MCF 10A (cell line): Measurements from ENCODE around the gene COX14. TPM values are rescaled to one million over a fixed set of nuclear protein-coding genes. Genes with fewer than 3 reads are reported as not detected.

ENCODE experiments used
- BruUV-seq: library from RNA; stranded (reverse); fragments of 400-500 nt; replicated peaks from 2 replicates; lab custom pipeline; 2021; lab: Mats Ljungman, UMichigan
- CTCF ChIA-PET: fragments of 300-600 bp; sonication (Branson Sonifier 250); formaldehyde crosslinking; extraction: SDS; loops from one replicate; lab custom pipeline; 2021; ENCODE audit warnings: antibody characterized with exemption, inconsistent platforms; lab: Yijun Ruan, JAX
- POLR2A ChIA-PET: fragments of 300-600, 350-650 bp; sonication (Branson Sonifier 250); formaldehyde crosslinking; extraction: SDS; loops from one replicate; lab custom pipeline; 2020; ENCODE audit warnings: antibody characterized with exemption, inconsistent platforms; lab: Yijun Ruan, JAX
- DNase-seq: peaks from one replicate; pipeline ENCODE4 v3.0.0-alpha.2; 2018; ENCODE audit not compliant: unreplicated experiment
- H3K27ac Mint-ChIP-seq: one replicate; pipeline ENCODE4 v1.8.0; 2022; ENCODE audit warnings: mild to moderate bottlenecking, low read depth, mixed read lengths; ENCODE audit not compliant: unreplicated experiment
- H3K27me3 Mint-ChIP-seq: one replicate; pipeline ENCODE4 v1.8.0; 2022; ENCODE audit warnings: mixed read lengths; ENCODE audit not compliant: insufficient read depth, unreplicated experiment
- H3K36me3 Mint-ChIP-seq: one replicate; pipeline ENCODE4 v1.8.0; 2022; ENCODE audit warnings: mild to moderate bottlenecking, moderate library complexity, mixed read lengths; ENCODE audit not compliant: insufficient read depth, unreplicated experiment
- H3K4me1 Mint-ChIP-seq: one replicate; pipeline ENCODE4 v1.8.0; 2022; ENCODE audit warnings: mixed read lengths; ENCODE audit not compliant: insufficient read depth, unreplicated experiment
- H3K4me3 Mint-ChIP-seq: one replicate; pipeline ENCODE4 v1.8.0; 2022; ENCODE audit warnings: mild to moderate bottlenecking, moderate library complexity, mixed read lengths; ENCODE audit not compliant: unreplicated experiment
- H3K9me3 Mint-ChIP-seq: one replicate; pipeline ENCODE4 v1.8.0; 2022; ENCODE audit warnings: mixed read lengths; ENCODE audit not compliant: unreplicated experiment
- intact Hi-C: fragments of 100-400 bp; cut with micrococcal nuclease; formaldehyde crosslinking; loops from 2 replicates; pipeline ENCODE4 v1.14.1; 2022
- total RNA-seq: library from RNA; stranded (reverse); gene quantifications from 2 replicates; pipeline ENCODE4 v1.2.3, GENCODE V29; 2022
- TF ChIP-seq, protein P1 (sequence below): fragments of 200-600 bp; IDR thresholded peaks from one replicate; pipeline ENCODE4 v1.8.0; 2022; ENCODE audit warnings: antibody characterized with exemption, mild to moderate bottlenecking; ENCODE audit not compliant: unreplicated experiment

Gene COX14
- total RNA-seq, 1 experiment from 2014 or later, result 43.6 TPM

DNA sequence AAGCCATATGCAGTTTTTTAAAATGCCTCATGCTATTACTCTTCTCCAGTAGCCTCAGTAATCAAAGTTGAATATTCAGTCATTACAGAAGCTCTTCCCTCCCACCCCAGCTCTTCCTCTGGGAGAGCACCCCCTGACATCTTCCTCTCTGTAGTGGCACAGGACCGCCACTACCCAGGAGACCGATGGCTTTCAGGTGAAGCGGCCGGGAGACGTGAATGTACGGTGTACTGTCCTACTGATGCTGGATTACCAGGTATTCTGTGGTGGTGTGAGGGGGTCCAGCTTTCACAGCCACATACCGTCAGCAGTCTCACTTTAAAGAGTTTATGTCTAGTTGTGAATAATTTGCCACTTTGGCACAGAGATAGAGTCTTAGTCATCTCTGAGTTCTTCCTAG is 22.3 kb upstream of the COX14 start:
- Mint-ChIP-seq H3K27ac (no peak overlapping the region), H3K4me3 (no peak overlapping the region), H3K27me3 (no peaks in the 10 kb centered on the region), H3K36me3 (peaks cover 79% of the 10 kb centered on the region), H3K4me1 (peaks cover 27% of the 10 kb centered on the region), H3K9me3 (no peaks in the 10 kb centered on the region)
- BruUV-seq, result no TSS peak
- no peak for DNase-seq
- intact Hi-C loops, result no loop called here
- TF ChIP-seq, protein P1, sequence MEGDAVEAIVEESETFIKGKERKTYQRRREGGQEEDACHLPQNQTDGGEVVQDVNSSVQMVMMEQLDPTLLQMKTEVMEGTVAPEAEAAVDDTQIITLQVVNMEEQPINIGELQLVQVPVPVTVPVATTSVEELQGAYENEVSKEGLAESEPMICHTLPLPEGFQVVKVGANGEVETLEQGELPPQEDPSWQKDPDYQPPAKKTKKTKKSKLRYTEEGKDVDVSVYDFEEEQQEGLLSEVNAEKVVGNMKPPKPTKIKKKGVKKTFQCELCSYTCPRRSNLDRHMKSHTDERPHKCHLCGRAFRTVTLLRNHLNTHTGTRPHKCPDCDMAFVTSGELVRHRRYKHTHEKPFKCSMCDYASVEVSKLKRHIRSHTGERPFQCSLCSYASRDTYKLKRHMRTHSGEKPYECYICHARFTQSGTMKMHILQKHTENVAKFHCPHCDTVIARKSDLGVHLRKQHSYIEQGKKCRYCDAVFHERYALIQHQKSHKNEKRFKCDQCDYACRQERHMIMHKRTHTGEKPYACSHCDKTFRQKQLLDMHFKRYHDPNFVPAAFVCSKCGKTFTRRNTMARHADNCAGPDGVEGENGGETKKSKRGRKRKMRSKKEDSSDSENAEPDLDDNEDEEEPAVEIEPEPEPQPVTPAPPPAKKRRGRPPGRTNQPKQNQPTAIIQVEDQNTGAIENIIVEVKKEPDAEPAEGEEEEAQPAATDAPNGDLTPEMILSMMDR, result no peak
- POLR2A ChIA-PET, result interaction anchor here (0.6 to 2.3 kb wide), 4 partner anchors 11 to 1526 kb away, joined by 3 to 8 read pairs (median 4); partner anchors contain the start of gene COX14
- CTCF ChIA-PET, result interaction anchor here (0.5 to 11.7 kb wide), 14 partner anchors 8 to 221 kb away, joined by 3 to 232 read pairs (median 4); partner anchors contain the start of genes COX14 and GPD1

DNA sequence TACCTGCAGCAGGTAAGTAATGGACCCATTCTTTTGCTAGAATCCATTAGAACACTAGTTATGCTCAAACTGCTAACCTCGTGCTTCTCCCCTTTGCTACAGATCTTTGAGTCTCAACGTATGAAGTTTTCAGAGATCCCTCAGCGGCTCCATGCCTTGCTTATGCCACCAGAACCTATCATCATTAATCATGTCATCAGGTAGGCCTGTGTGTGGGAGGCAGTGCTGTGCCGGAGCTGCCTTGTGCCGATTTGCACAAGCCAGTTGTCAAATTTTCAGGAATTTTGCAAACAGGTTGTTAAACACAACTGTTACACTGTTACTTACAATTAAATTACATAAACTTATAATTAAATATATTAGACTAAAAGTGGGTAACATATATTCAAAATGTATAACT is 21.6 kb upstream of the COX14 start:
- ChIA-PET CTCF (interaction anchor here (0.6 to 11.7 kb wide), 5 partner anchors 17 to 347 kb away, joined by 3 to 232 read pairs (median 3); partner anchors contain the start of genes COX14 and GPD1), POLR2A (interaction anchor here (0.7 kb wide), 1 partner anchor 16 kb away, joined by 4 read pairs; no protein-coding TSS in a partner anchor)
- TF ChIP-seq, protein P1, result no peak
- no TSS peak for BruUV-seq
- Mint-ChIP-seq H3K36me3 (peaks cover 84% of the 10 kb centered on the region), H3K4me1 (peaks cover 27% of the 10 kb centered on the region), H3K9me3 (no peaks in the 10 kb centered on the region), H3K27ac (no peak overlapping the region), H3K27me3 (no peaks in the 10 kb centered on the region), H3K4me3 (no peak overlapping the region)
- intact Hi-C loops, result no loop called here
- DNase-seq, result no peak

DNA sequence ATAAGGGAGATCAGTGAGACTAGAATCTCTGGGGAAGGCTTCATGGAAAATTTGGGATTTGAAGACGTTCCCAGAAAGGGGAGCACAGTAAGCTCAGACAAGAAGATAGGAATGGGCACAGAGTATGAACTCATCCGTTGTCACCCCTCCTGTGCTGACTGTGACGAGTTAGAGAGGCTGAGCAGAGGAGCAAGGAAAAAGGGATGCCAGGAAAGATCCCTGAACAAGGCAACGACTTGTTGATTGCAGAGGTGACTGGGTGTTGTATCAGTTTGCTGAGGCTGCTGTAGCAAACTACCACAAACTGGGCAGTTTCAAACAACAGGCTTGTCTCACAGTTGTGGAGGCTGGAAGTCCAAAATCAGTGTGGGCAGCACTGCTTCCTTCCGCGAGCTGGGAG is 14.1 kb upstream of the COX14 start:
- Mint-ChIP-seq H3K9me3 (no peaks in the 10 kb centered on the region), H3K36me3 (peaks cover 81% of the 10 kb centered on the region), H3K4me3 (no peak overlapping the region), H3K4me1 (peaks cover 11% of the 10 kb centered on the region), H3K27ac (no peak overlapping the region), H3K27me3 (no peaks in the 10 kb centered on the region)
- TF ChIP-seq, protein P1, result no peak
- CTCF ChIA-PET, result interaction anchor here (0.6 to 10.0 kb wide), 4 partner anchors 9 to 63 kb away, joined by 3 to 96 read pairs (median 6); partner anchors contain the start of gene COX14
- BruUV-seq, result no TSS peak
- intact Hi-C loops, result no loop called here
- no peak for DNase-seq
- POLR2A ChIA-PET, result interaction anchor here (0.9 to 1.3 kb wide), 2 partner anchors 13 to 78 kb away, joined by 3 to 5 read pairs; no protein-coding TSS in a partner anchor

DNA sequence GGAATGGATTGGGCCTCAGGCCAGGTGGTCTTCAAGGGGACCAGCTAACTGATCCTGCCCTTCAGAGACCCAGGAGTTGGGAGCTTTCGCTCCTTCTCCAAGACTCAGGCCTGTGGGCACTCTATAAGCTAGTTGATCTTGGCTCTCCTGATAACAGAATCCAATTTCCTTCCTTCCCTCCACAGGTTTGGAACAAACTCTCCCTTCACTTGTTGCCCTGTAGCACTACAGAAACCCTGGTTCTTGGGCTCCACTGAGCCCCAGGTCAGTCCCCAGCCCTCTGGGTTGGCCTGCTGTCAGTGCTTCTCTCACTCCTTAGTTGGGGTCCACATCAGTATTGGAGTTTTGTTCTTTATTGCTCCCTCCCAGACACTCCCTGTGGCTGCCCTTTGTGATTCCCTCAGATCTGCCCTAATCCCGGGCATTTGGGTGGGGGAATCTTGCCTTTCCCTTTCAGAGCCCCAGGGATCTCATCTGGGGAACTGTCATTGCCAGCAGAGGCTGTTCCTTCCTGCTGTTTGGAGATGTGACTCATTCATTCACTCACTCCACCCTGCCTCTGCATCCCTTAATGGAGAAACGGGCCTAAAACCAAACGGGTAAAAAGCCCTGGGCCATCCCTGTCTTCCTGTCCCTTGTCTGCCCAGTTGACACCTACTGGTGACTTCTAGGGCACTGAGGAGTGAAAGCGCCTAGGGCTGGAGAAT is 12.6 kb upstream of the COX14 start:
- no peak for DNase-seq
- TF ChIP-seq, protein P1, result no peak
- intact Hi-C loops, result no loop called here
- POLR2A ChIA-PET, result interaction anchor here (5.8 kb wide), 1 partner anchor 12 kb away, joined by 44 read pairs; the partner anchor contains the start of gene COX14
- Mint-ChIP-seq H3K27me3 (no peaks in the 10 kb centered on the region), H3K9me3 (no peaks in the 10 kb centered on the region), H3K4me3 (no peak overlapping the region), H3K36me3 (peaks cover 66% of the 10 kb centered on the region), H3K4me1 (peaks cover 18% of the 10 kb centered on the region), H3K27ac (no peak overlapping the region)
- BruUV-seq, result TSS peak; percentile 18
- CTCF ChIA-PET, result interaction anchor here (0.5 to 10.0 kb wide), 5 partner anchors 9 to 1921 kb away, joined by 3 to 96 read pairs (median 3); partner anchors contain the start of gene COX14
